ENCODE results near the gene PALLD. TPM values are rescaled to one million over a fixed set of nuclear protein-coding genes. Genes with fewer than 3 reads are reported as not detected.
"Not testable (repeated sequence)": the region's sequence is repeated elsewhere in the genome, so short reads cannot be mapped to it uniquely, and the experiment has no call there.

The PALLD gene
- polyA plus RNA-seq, 3 donors = 7.0 to 145 (median 22.7) TPM

DNA sequence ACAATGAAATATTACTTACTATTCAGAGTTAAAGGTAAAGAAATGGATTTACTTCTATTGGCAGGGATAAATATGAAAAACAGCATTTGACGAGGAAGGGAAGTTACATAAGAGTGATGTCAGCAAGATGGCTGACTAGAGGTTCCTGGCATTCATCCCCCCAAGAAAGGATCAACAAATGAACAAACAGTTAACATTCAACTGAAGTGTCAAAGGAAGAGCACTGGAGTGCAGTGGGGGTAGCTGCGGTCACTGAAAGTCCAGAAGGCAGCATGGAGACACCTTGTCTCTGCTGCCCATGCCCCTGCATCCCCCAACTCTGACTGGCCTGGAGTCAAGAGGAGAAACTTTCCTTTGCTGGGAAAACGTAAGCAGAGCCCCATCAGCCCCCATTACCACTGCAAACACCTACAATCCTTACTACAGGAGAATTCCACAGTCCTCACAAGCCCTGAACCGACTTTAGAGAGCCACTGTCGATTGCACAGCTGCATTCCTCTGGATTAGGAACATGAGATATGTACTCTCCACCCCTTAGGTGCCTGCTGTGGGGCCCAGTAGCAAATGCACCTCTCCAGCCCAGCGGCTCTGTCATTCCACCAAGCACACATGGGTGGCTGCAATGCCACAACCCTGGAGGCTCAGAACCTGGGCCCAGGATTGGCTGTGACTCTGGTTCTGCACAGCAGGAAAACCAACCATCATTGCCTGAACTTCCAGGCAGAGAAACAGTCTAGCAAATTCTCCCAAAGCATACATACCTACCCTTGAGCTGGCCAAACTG, 433.8 kb downstream of the PALLD start:
- no peak overlapping the region for H3K27ac ChIP-seq (ENCODE audit: low read depth, low read length)
- 88 to 89% (median 88%) methylated on average over 6 of the region's 6 CpGs for WGBS, 3 donors

DNA sequence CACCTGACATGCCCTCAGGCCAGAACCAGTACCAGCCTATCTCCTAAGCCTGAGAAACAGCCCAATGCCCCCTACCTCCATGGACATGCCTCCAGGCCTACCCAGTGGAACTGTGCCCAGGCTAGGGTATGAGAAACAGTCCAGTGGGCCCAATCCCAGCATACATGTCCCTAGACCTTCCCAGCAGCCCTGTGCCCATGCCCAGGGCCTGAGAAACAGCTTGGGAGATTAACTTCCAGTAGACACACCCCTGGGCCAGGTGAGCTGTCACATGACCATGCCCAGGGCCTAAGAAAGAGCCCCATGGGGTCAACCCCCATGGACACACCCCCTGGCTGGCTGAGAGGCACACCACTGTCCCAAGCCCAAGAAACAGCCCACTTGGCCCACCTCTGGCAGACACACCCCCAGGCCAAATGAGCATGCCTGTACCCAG, 434.4 kb downstream of the PALLD start:
- H3K27ac ChIP-seq (ENCODE audit: low read depth, low read length) = no peak overlapping the region

DNA sequence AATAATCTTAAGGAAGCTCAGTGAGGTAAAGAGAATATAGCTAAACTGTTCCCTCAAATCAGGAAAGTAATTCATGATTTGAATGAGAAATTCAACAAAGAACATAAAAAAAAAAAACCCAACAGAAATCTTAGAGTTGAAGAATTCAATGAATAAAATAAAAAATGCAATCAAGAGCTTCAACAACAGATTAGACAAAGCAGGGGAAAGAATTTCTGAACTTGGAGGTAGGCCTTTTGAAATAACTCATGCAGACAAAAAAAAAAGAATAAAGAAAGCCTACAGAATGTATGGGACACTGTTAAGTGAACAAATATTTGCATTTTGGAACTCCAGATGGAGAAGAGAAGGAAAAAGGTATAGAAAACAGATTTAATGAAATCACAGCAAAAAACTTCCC, 435.3 kb downstream of the PALLD start:
- no peak overlapping the region for H3K27ac ChIP-seq (ENCODE audit: low read depth, low read length)

DNA sequence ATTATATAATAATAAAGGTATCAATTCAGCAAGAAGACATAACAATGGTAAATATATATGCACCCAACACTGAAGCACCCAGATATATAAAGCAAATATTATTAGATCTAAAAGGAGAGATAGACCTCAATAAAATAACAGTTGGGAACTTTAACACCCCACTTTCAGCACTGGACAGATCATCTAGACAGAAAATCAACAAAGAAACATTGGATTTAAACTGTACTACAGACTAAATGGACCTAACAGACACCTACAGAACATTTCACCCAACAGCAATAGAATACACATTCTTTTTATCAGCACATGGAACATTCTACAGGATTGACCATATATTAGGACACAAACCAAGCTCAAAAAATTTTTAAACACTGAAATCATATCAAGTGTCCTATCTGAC, 436.6 kb downstream of the PALLD start:
- H3K27ac ChIP-seq (ENCODE audit: low read depth, low read length) = no peak overlapping the region

DNA sequence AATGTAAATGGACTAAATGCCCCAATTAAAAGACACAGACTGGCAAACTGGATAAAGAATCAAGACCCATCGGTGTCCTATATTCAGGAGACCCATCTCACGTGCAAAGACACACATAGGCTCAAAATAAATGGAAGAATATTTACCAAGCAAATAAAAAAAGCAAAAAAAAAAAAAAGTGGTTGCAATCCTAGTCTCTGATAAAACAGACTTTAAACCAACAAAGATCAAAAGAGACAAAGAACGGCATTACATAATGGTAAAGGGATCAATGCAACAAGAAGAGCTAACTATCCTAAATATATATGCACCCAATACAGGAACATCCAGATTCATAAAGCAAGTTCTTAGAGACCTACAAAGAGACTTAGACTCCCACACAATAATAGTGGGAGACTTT, 440.6 kb downstream of the PALLD start:
- H3K27ac ChIP-seq (ENCODE audit: low read depth, low read length) = not testable (repeated sequence)
- 89 to 99% (median 98%) methylated on average over 3 of the region's 3 CpGs for WGBS, 3 donors

DNA sequence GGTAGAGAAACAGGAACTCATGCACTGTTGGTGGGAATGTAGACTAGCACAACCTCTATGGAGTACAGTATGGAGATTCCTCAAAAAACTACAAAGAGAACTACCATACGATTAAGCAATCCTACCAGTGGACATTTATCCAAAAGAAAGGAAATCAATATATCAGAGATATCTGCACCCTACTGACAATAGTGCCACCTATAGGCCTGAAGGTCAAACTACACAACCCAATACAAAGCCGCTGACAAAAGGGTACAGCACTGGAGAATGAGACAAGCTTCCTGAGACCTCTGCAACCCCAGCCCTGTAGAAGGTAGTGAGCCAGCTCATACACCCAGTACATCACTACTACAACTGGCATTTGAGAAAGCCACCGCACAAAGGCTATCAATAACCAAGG, 446.1 kb downstream of the PALLD start:
- no peak overlapping the region for H3K27ac ChIP-seq (ENCODE audit: low read depth, low read length)
- WGBS, 3 donors = 81 to 91% (median 87%) methylated on average over 3 of the region's 3 CpGs

DNA sequence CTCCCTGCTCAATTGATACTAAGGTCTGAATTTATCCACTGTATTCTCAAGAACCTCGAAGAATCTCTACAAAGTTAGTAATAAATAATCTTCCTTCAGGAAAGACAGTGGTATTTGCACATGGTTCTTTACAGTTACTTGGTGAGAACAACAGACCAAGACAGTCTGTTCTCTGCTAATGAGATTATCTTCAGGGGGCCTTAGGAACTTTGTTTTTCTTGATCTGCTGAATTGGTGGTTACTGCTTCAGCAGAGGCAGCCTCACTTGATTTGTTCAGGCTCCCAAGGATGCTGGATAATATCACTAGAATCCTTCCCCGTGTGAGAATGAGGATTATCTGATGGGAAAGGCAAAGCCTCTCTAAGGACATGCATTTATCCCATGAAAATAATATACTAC, 448.4 kb downstream of the PALLD start:
- WGBS, 3 donors = 60 to 81% (median 78%) methylated on average over 2 of the region's 2 CpGs
- H3K27ac ChIP-seq (ENCODE audit: low read depth, low read length) = no peak overlapping the region

DNA sequence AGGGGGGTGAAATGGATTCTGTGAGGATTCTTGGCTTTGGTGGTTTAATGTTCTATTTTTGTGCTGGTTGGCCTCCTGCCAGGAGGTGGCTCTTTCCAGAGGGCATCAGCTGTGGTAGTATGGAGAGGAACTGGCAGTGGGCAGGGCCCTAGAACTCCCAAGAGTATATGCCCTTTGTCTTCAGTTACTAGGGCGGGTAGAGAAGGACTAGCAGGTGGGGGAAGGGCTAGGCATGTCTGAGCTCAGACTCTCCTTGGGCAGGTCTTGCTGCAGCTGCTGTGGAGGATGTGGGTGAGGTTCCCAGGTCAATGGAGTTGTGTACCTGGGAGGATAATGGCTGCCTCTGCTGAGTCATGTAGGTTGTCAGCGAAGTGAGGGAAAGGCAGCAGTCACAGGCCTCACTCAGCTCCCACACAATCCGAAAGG, 456.0 kb downstream of the PALLD start:
- WGBS, 3 donors = 87 to 94% (median 93%) methylated on average over 3 of the region's 3 CpGs
- not testable (repeated sequence) for H3K27ac ChIP-seq (ENCODE audit: low read depth, low read length)

DNA sequence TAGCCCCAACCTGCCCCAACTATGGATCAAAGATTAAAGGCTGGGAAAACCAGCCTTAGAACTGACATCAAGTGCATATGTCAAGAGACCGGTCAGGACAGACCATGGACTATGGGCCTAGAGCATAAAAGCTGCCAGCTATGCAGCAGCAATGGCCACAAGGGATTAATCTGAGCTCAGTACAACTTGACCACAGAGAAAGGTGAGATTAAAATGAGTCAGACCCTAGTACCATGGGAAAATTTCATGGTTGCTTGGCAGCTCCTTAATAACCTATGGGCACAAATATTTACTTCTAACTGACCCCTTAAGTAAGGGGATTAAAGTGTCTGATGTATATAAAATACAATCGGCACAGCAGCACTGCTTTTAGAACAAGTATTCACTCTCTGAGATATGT, 458.8 kb downstream of the PALLD start:
- 81 to 90% (median 88%) methylated on average over 2 of the region's 2 CpGs for WGBS, 3 donors
- no peak overlapping the region for H3K27ac ChIP-seq (ENCODE audit: low read depth, low read length)

DNA sequence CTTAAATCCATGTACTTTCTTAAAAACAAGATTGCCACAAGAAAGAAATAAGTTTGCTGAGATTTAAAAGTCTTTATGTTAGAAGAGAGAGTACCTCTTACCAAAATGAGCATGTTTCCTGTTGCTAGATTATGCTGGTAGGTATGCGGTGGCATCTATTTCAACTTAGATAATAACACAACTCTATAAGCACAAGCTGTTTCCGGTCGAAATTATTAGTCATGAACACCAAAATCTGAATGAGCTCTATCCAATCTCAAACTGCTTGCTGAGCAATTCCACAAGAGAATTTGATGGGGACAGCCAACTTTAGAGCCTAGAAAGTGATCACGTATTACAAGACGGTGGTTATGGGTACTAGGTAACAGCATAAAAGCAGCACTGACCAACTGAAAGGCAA, 463.9 kb downstream of the PALLD start:
- H3K27ac ChIP-seq (ENCODE audit: low read depth, low read length) = no peak overlapping the region
- WGBS, 3 donors = 95 to 98% (median 96%) methylated on average over 5 of the region's 5 CpGs

DNA sequence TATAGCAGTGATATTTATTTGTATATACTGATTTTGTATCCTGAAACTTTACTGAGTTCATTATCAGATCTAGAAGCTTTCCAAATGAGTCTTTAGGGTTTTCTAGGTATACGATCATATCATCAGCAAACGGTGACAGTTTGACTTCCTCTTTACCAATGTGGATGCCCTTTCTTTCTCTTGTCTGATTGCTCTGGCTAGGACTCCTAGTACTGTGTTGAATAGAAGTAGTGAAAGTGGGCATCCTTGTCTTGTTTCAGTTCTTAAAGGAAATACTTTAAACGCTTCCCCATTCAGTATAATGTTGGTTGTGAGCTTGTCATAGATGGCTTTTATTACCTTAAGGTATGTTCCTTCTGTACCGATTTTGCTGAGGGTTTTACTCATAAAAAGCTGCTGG, 475.7 kb downstream of the PALLD start:
- H3K27ac ChIP-seq (ENCODE audit: low read depth, low read length) = no peak overlapping the region
- 90 to 95% (median 95%) methylated on average over 4 of the region's 4 CpGs for WGBS, 3 donors

Other genes with a start within 250 kb of the PALLD start
- 1 to 10 TPM; 3.4 to 4.7 (median 4.3) TPM for gene DDX60, start 178.3 kb upstream of the PALLD start, polyA plus RNA-seq
- gene DDX60L, start 16.6 kb upstream of the PALLD start, polyA plus RNA-seq = 10 to 100 TPM in 1 of 3 donors, 1 to 10 TPM in 2; 3.0 to 15.1 (median 6.4) TPM

Data from adipose tissue (tissue), 3 donors.